NCI-H2196 treated with DMSO at 0.1 percent for 48 hours (cell line): ENCODE results near the gene OR7A5.
"Not testable (repeated sequence)": the region's sequence is repeated elsewhere in the genome, so short reads cannot be mapped to it uniquely, and the experiment has no call there.

ENCODE experiments used
- DNase-seq: peaks from one replicate; lab custom pipeline; 2025; ENCODE audit not compliant: unreplicated experiment; lab: John Stamatoyannopoulos, UW

The OR7A5 gene

DNA sequence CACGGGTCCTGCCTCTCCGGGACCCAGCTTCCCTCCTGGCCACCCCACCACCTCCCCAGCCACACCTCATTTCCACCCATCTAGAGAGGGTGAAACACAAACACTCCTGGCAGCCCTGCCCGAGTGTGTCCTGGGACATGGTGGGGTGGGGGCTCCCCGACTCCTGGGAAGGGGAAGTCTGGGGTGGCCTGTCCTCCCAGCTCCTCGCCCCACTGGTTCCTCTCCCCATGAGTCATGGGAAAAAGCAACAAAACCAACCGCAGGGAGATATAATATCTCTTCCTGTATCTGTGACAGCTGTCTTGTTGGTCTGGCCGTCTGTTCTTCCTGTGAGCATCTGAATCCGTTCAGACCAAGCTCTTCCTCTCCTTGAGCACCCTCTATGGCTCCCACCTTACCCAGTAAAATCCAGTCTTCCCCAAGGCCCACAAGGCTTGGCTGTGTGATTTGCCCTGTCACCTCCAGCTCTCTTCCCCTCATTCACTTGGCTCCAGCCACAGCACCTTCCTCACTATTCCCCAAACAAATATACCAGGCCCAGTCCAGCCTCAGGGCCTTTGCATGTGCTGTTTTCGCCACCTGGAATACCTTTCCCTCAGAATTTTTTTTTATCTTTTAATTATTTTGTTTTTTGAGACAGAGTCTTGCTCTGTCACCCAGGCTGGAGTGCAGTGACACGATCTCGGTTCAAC lies 49.7 kb downstream of the OR7A5 start:
- DNase-seq = not testable (repeated sequence)

DNA sequence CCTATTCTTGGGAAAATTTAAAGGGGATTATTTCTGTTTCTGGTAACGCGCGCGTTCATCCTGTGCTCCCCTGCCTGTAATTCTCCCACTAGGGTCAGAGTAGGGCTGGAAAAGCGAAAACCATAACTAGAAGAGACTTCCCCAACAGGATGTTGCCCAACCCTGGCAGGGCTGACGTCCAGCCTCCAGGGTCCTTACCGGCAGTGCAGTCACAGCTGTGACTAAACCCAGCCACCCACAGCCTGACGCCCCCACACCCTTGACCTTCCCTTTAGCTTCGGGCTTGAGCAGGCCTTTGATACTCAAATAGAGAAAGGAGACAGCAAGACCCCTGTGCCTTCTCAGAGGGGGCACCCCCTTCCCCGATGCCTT lies 50.3 kb downstream of the OR7A5 start:
- DNase-seq = not testable (repeated sequence)

DNA sequence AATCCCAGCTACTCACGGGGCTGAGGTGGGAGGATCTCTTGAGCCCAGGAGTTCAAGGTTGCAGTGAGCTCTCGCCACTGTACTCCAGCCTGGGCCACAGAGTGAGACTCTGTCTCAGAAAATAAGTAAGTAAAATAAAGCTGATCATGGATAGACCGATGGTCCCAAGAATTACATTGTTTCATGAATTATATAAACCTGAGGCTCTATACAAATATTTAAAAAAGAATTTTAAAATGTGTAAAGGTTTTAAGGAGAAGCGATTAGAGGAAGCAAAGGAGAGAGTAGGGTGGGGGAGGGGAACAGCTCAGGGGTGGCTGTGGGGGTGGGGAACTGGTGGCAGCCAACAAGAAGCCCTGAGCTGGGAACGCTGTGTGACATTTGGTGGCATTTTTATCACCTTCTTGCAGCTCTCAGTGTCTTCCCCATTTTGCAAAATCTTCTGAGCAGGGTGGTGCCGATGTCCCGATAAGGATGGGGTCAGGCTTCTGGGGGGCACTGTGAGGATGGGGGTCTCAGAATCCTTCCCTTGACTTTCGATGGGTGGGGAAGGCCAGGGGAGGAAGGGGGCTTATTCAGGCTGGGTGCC lies 51.5 kb downstream of the OR7A5 start:
- not testable (repeated sequence) for DNase-seq

DNA sequence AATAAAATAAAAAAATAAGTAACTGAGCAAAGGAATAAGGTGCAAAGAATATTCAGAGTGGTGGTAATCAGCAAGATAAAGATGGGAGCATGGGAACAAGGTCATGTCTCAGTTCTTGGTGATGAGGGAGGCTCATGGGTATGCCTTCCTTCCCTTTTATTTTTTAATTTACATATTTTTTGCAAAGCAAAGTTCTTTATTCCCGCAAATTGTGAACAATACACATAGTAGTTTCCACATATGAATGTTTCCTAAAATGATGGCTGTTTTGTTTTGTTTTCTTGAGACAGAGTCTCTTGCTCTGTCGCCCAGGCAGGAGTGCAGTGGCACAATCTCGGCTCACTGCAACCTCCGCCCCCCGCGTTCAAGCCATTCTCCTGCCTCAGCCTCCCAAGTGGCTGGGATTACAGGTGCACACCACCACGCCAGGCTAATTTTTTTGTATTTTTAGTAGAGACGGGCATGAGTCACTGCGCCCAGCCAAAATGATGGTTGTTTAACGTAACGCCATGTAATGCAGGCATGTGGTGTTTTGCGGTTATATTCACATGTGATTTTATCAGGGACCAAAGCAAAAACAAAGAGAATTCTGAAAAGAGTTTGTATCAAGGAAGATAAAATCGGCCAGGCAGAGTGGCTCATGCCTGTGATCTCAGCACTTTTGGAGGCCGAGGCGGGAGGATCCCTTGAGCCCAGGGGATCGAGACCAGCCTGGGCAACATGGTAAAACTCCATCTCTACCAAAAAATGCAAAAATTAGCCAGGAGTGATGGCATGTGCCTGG lies 52.2 kb downstream of the OR7A5 start:
- DNase-seq = no peak

DNA sequence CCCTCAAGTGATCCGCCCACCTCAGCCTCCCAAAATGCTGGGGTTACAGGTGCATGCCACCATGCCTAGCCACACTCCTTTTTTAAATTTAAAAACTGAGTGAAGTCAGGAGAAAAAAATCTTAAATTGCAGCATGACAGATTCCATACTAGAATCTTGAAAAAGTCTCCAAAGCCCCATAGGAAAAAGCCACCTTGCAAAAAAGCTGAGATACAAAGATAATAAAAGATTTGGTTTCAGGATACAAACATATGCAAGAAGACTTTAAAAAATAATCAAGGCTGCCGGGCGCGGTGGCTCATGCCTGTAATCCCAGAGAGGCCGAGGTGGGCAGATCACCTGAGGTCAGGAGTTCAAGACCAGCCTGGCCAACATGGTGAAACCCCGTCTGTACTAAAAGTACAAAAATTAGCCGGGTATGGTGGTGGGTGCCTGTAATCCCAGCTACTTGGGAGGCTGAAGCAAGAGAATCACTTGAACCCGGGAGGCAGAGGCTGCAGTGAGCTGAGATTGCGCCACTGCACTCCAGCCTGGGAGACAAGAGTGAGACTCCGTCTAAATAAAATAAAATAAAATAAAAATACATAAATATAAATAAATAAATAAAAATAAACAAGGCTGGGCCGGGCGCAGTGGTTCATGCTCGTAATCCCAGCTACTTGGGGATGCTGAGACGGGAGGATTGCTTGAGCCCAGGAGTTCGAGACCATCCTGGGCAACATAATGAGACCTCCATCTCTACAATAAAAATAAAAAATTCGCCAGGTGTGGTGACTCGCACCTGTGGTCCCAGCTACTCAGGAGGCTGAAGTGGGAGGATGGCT lies 53.1 kb downstream of the OR7A5 start:
- not testable (repeated sequence) for DNase-seq

DNA sequence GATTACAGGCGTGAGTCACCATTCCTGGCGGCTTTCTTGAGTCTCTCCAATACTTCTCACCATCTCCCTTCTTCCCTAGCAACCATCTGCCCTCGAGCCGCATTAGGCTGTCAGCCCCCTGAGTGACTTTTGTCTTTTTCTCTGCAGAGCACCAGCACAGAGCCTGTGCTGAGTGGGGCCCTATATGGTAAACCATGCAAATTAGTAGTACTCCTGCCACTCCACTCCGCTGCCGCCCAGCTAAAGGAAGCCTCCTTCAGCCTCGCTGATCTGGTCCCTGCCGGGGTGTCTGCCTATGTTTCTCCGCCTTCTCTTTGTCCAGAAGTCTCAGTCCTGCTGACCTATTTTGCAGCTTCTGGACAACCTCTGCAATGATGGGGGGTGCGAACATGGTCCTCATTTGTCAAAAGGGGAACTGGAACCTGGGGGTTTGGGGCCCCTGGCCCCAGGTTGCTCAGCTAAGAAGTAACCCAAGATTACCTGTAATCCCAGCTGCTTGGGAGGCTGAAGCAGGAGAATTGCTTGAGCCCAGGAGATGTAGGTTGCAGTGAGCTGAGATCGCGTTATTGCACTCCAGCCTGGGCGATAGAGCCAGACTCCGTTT lies 54.3 kb downstream of the OR7A5 start:
- not testable (repeated sequence) for DNase-seq

DNA sequence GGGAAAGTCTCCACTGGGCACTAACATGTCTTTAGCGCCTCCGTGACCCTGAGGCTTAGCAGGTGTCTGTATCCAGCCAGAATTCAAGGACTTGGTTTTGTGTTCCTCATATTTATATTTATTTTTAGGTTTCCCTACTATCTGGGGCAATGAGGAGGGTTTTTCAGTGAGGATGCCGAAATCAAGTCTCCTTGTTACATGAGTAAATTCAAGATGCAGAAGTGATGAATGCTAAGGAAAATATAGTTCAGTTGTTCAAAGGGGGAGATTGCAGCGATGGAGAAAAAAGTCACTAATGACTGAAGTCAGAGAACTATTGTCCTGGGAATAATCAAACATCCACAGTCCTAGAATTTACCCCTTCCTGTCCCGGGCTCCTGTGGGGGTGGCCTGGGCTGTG lies 55.8 kb downstream of the OR7A5 start:
- DNase-seq = no peak

DNA sequence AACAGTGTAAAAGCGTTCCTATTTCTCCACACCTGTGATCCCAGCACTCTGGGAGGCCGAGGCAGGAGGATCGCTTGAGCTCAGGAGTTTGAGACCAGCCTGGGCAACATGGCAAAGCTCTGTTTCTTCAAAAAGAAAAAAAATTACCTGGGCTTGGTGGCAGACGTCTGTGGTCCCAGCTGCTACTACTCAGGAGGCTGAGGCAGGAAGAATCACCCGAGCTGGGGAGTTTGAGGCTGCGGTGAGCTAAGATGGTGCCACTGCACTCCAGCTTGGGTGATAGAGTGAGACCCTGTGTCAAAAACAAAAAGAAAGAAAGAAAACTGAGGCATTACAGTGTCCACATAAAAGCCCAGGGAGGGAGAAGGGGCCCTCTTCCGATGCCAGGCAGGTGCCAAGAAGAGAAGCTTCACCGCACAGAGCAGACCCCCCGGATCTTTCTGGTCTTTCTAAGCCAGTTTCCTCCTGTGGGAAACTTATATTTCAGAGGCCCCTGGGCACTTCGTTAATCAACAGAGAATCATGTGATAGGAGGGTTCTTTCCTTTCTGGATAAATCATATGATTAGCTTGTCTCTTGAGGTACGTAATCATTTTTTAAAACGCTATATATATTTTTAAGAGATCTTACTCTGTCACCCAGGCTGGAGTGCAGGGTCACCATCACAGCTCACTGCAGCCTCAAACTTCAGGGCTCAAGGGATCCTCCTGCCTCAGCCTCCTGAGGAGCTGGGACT lies 56.7 kb downstream of the OR7A5 start, which contains the start of gene ADGRE2:
Gene ADGRE2, minus strand, starts transcription at position 451 of the 736 bp plus-strand sequence. CDS start 1,804 bp downstream, outside the sequence.
- not testable (repeated sequence) for DNase-seq

DNA sequence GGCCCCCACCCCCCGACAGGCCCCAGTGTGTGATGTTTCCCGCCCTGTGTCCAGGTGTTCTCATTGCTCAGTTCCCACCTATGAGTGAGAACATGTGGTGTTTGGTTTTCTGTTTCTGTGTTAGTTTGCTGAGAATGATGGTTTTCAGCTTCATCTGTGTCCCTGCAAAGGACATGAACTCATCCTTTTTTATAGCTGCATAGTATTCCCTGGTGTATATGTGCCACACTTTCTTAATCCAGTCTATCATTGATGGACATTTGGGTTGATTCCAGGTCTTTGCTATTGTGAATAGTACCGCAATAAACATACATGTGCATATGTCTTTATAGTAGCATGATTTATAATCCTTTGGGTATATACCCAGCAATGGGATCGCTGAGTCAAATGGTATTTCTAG lies 57.3 kb downstream of the OR7A5 start:
- DNase-seq = not testable (repeated sequence)
